Measurements from ENCODE around the gene PLXNB2. TPM values are rescaled to one million over a fixed set of nuclear protein-coding genes. Genes with fewer than 3 reads are reported as not detected.

Gene PLXNB2
- polyA plus RNA-seq, 1 experiment = 68.0 TPM

DNA sequence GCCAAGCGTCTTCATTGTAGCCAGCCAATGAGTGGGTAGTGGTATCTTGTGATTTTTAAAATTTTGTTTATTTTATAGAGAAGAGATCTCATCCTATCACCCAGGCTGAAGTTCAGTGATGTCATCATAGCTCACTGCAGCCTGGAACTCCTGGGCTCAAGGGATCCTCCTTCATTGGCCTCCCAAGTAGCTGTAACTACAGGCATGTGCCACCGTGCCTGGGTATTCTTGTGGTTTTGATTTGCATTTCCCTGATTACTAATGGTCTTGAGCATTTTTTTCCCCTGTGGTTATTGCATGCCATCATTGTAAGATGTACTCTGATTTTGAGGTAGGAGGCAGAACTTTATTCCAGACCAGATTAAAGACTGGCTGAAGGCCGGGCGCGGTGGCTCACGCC is 21.8 kb upstream of the PLXNB2 start:
- Histone ChIP-seq H3K9me3 (ENCODE audit: control insufficient read depth, insufficient read depth, low read length) (no peaks in the 10 kb centered on the region; the same call in 1 of the 2 replicates), H3K4me3 (ENCODE audit: low read depth, low read length) (no peak overlapping the region), H3K27ac (ENCODE audit: low read depth, low read length) (no peak overlapping the region), H3K27me3 (ENCODE audit: control insufficient read depth, insufficient read depth, low read length) (no peaks in the 10 kb centered on the region)
- POLR2A ChIA-PET = interaction anchor here (0.6 kb wide), 2 partner anchors 88 to 137 kb away, joined by 4 to 6 read pairs; no protein-coding TSS in a partner anchor
- no peak for TF ChIP-seq CTCF (IDR thresholded peaks at IDR 0.05; ENCODE audit: low read depth, low read length)
- DNase-seq (ENCODE audit: low read depth, low spot score) = no peak
- CTCF ChIA-PET = interaction anchor here (0.7 to 4.7 kb wide), 3 partner anchors 13 to 88 kb away, joined by 3 to 23 read pairs (median 4); no protein-coding TSS in a partner anchor

DNA sequence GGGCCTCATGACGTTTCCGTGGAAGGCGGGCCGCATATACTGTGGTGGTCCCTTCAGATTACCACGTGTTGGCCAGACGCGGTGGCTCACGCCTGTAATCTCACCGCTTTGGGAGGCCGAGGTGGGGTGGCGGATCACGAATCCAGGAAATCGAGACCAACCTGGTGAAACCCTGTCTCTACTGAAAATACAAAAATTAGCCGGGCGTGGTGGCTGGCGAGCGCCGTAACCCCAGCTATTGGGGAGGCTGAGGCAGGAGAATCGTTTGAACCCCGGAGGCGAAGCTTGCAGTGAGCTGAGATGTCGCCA is 20.2 kb upstream of the PLXNB2 start:
- ChIA-PET POLR2A (no interaction called here), CTCF (interaction anchor here (0.6 to 4.7 kb wide), 6 partner anchors 14 to 85 kb away, joined by 3 to 23 read pairs (median 4); partner anchors contain the start of gene MAPK12)
- peak overlapping the region; percentile 63 for H3K4me3 ChIP-seq (ENCODE audit: low read depth, low read length)
- no peak for TF ChIP-seq CTCF (IDR thresholded peaks at IDR 0.05; ENCODE audit: low read depth, low read length)
- H3K9me3 ChIP-seq (ENCODE audit: control insufficient read depth, insufficient read depth, low read length) = no peaks in the 10 kb centered on the region; the same call in 1 of the 2 replicates
- DNase-seq (ENCODE audit: low read depth, low spot score) = no peak
- peak overlapping the region; percentile 52 for H3K27ac ChIP-seq (ENCODE audit: low read depth, low read length)
- no peaks in the 10 kb centered on the region for H3K27me3 ChIP-seq (ENCODE audit: control insufficient read depth, insufficient read depth, low read length)

DNA sequence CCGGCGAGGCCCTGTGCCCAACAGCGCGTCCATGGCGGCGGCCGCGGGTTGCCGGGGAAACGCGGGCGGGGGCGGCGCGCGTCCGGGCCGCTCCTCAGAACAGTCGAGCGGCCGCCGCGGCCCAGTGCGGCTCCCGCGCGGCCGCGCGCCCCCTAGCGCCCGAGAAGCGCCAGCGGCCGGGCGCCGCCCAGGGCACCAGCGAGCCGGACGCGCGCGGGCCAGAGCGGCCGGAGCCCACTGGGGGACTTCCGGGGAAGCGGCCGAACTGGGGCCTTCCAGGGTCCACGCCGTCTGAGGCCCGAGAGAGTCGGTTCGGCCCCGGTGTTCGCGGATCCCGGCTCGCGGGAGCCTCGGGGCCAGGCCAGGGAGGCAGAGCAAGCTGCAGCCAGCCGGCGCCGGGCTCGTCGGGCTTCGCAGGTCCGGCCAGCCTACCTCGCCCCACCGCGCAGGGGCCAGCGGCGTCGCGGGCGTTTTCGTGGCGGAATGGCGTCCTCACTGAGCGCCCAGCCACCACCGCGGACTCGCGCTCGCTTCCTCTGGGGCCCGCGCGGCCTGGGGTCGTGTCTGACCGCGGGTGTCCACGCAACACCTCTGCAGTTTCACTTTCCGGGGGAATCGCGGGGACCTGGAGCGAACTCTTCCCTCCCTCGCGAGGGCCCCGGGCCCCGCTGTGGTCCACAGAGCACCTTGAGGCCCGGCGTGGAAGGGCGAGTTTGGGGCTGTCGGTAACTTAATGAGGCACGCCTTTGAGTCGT is 19.7 kb upstream of the PLXNB2 start, which contains the start of gene DENND6B:
Gene DENND6B, minus strand, starts transcription at position 57 of the 755 bp plus-strand sequence. Its CDS starts 24 bp downstream, at position 33.
- Histone ChIP-seq H3K4me3 (ENCODE audit: low read depth, low read length) (peak within 1 kb of the TSS; percentile 63), H3K9me3 (ENCODE audit: control insufficient read depth, insufficient read depth, low read length) (no peaks in the 10 kb centered on the region; the same call in 1 of the 2 replicates), H3K27me3 (ENCODE audit: control insufficient read depth, insufficient read depth, low read length) (no peaks in the 10 kb centered on the region), H3K27ac (ENCODE audit: low read depth, low read length) (peak within 1 kb of the TSS; percentile 52)
- TF ChIP-seq CTCF (IDR thresholded peaks at IDR 0.05; ENCODE audit: low read depth, low read length) = no peak
- DNase-seq (ENCODE audit: low read depth, low spot score) = peak; percentile 33
- CTCF ChIA-PET = interaction anchor here (0.6 to 4.7 kb wide), 9 partner anchors 9 to 85 kb away, joined by 3 to 23 read pairs (median 3); partner anchors contain the start of gene MAPK12
- POLR2A ChIA-PET = no interaction called here

DNA sequence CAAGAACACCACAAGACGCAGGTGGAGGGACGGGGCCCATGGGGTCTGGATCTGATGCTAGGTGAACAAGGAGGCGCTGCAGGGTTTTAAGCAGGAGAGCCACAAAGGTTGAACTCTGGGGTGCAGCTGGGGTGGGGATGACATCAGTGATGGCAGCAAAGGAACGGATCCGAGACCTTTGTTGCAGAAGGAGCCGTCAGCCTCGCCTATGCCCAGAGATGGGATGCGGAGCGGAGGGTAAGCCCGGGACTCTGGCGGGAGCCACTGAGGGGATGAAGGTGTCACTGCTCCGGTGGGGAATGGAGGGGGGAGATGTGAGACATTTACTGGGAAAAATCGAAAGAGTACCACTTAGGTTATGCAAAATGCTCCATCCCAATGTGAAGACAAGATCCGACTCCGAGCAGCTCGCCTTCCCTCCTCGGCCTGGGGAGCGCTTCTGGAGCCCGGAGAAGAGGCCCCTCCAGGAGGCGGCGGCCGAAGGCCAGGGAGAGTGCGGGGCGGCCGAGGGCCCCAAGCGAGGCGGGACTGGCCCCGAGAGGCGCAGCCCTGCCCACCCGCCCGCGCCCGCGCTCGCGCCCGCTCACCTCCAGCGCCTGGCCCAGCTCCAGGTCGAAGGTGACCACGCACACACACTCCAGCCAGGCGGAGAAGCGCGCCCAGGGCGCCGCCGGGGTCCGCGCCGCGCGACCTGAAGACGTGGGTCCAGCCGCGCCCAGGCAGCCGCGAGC is 18.9 kb upstream of the PLXNB2 start:
- Histone ChIP-seq H3K27me3 (ENCODE audit: control insufficient read depth, insufficient read depth, low read length) (no peaks in the 10 kb centered on the region), H3K27ac (ENCODE audit: low read depth, low read length) (no peak overlapping the region), H3K9me3 (ENCODE audit: control insufficient read depth, insufficient read depth, low read length) (no peaks in the 10 kb centered on the region; the same call in 1 of the 2 replicates), H3K4me3 (ENCODE audit: low read depth, low read length) (peak overlapping the region; percentile 62)
- ChIA-PET CTCF (interaction anchor here (0.6 to 1.1 kb wide), 8 partner anchors 10 to 84 kb away, joined by 3 to 5 read pairs (median 4); partner anchors contain the start of gene HDAC10), POLR2A (interaction anchor here (0.6 kb wide), 1 partner anchor 25 kb away, joined by 5 read pairs; no protein-coding TSS in a partner anchor)
- no peak for DNase-seq (ENCODE audit: low read depth, low spot score)
- TF ChIP-seq CTCF (IDR thresholded peaks at IDR 0.05; ENCODE audit: low read depth, low read length) = no peak

Measured in AG04450 (cell line).